Astrocyte of the cerebellum (primary cell): ENCODE measurements around the gene RBM28.

Experiments
- DNase-seq: peaks from one replicate; pipeline ENCODE4 v3.0.0-alpha.2; 2011; ENCODE audit warnings: low read depth
- H3K4me3 ChIP-seq: 2 replicates; pipeline ENCODE4 v1.5.1; 2011; ENCODE audit warnings: mild to moderate bottlenecking, low read depth, low read length, moderate library complexity
- in situ Hi-C: cut with HindIII; loops from 2 replicates; pipeline ENCODE4 v1.10.0; 2017; ENCODE audit warnings: low sequenced_read_pairs
- TF ChIP-seq, protein P1 (sequence below): IDR thresholded peaks from 2 replicates; pipeline ENCODE4 v1.5.1; 2012; ENCODE audit warnings: low read length, low read depth, moderate library complexity, mild to moderate bottlenecking; ENCODE audit errors: missing control alignments

The RBM28 gene

DNA sequence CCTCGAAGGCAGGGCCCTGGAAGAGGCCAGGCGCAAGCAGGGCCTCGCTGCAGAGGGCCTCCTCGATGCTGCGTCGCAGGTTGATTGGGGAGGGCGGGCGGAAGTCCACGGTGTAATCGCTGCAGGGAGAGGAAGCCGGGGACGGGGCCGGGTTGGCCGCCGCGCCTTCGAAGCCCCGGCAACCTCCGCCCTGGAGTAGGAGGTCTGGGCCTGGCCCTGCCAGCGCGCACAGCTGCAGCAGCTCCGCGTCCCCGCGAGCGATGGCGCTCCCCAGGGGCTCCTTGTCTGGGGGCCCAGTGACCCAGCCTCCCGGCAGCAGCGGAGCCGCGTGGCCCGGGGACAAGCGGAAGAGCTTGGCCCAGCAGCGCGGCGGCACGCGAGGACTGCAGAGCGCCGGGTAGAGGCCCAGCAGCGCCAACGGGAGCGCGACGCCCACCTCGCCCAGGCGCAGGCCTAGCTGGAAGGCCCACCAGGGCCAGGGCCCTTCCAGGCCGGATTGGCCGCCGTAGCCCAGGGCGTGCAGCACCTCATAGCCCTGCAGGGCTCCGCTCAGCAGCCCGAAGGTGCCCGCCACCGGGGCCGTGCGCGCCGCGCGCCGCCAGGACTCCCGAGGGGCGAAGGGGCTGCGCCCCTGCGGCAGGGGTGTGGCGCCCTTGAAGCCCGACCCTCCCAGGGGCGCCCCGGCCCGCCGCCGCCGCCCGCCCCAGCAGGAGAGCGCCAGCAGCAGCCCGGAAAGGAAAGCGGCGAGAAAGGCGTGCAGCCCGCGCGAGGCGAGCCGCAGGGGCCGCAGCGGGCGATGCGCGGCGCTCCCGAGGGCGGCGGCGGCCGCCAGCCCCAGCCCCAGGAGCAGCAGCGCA is 7.8 kb upstream of the RBM28 start:
- TF ChIP-seq, protein P1, sequence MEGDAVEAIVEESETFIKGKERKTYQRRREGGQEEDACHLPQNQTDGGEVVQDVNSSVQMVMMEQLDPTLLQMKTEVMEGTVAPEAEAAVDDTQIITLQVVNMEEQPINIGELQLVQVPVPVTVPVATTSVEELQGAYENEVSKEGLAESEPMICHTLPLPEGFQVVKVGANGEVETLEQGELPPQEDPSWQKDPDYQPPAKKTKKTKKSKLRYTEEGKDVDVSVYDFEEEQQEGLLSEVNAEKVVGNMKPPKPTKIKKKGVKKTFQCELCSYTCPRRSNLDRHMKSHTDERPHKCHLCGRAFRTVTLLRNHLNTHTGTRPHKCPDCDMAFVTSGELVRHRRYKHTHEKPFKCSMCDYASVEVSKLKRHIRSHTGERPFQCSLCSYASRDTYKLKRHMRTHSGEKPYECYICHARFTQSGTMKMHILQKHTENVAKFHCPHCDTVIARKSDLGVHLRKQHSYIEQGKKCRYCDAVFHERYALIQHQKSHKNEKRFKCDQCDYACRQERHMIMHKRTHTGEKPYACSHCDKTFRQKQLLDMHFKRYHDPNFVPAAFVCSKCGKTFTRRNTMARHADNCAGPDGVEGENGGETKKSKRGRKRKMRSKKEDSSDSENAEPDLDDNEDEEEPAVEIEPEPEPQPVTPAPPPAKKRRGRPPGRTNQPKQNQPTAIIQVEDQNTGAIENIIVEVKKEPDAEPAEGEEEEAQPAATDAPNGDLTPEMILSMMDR: no peak
- no peak overlapping the region for H3K4me3 ChIP-seq
- in situ Hi-C loops: no loop called here
- no peak for DNase-seq

GRCh38 chr7:128350708-128351295 is 7.1 kb upstream of the RBM28 start:
- in situ Hi-C loops: no loop called here
- DNase-seq: no peak
- no peak overlapping the region for H3K4me3 ChIP-seq
- TF ChIP-seq, protein P1: no peak

DNA sequence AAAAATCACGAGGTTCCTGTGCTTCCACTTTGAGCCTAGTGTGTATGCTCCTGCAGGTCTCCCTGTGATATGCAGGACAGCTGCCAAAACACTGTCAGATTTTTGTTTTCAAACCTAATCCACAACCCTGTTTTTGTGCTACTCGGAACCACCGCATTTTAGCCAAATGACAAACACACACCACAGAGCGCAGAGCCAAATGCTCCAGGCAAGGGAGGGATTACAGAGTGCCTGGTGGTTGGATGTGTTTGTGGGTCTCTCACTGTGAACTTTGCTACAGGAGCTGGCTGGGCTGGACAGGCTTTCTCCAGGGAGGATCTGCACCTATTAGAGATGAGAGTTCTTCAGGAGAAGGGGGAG is 5.7 kb upstream of the RBM28 start:
- no peak for DNase-seq
- no peak overlapping the region for H3K4me3 ChIP-seq
- TF ChIP-seq, protein P1: no peak
- in situ Hi-C loops: no loop called here

- no peak overlapping the region for H3K4me3 ChIP-seq
- TF ChIP-seq, protein P1: peak; percentile 71
- DNase-seq: no peak
These were observed 4.0 kb upstream of the RBM28 start for GRCh38 chr7:128347647-128348097.

DNA sequence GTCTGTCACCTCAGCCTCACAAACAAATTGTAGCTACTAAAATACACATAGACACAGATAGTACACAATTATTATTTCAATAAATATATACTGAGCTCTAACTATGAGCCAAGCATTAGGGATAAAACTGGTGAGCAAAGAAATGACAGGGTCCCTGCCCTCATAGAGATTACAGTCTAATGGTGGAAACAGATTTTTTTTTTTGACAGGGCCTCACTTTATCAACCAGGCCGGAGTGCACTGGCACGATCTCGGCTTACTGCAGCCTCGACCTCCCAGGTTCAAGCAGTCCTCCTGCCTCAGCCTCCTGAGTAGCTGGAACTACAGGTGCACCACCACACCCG is 695 bp upstream of the RBM28 start:
- H3K4me3 ChIP-seq: no peak overlapping the region
- no peak for DNase-seq
- TF ChIP-seq, protein P1: no peak
- in situ Hi-C loops: no loop called here

More at GRCh38 chr7:128347647-128348097, 4.0 kb upstream of the RBM28 start:
- in situ Hi-C loops: no loop called here

DNA sequence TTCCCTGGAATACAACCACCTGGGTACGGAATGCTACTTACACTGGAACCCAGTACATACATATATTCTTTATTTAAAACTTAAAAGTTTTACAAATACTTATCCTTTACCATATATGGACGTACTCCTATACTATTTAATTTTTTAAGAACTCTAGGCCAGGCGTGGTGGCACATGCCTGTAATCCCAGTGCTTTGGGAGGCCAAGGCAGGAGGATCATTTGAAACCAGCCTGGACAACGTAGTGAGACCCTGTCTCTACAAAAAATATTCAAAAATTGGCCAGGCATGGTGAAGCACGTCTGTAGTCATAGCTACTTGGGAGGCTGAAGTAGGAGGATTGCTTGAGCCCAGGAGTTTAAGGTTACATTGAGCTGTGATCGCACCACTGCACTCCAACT is 2.0 kb downstream of the RBM28 start:
- in situ Hi-C loops: no loop called here
- TF ChIP-seq, protein P1: no peak
- H3K4me3 ChIP-seq: no peak overlapping the region
- no peak for DNase-seq
